Fibroblast of lung (primary cell): Measurements from ENCODE around the gene RRAS2.

ENCODE experiments used
- EZH2 ChIP-seq: IDR thresholded peaks from 2 replicates; pipeline ENCODE4 v1.5.1; 2012; ENCODE audit warnings: low read length, control low read depth, mild to moderate bottlenecking; ENCODE audit errors: missing control alignments
- TF ChIP-seq, protein P1 (sequence below), 2 donors: IDR thresholded peaks in 1 of 2; conservative IDR thresholded peaks in 1 of 2; 1 replicate in 1 of 2; 2 replicates in 1 of 2; pipeline ENCODE4 v1.5.1; 2011 to 2012; ENCODE audit warnings: low read length in 2 of 2, control low read depth in 1 of 2, inconsistent platforms in 1 of 2, low read depth in 1 of 2, mild to moderate bottlenecking in 1 of 2

DNA sequence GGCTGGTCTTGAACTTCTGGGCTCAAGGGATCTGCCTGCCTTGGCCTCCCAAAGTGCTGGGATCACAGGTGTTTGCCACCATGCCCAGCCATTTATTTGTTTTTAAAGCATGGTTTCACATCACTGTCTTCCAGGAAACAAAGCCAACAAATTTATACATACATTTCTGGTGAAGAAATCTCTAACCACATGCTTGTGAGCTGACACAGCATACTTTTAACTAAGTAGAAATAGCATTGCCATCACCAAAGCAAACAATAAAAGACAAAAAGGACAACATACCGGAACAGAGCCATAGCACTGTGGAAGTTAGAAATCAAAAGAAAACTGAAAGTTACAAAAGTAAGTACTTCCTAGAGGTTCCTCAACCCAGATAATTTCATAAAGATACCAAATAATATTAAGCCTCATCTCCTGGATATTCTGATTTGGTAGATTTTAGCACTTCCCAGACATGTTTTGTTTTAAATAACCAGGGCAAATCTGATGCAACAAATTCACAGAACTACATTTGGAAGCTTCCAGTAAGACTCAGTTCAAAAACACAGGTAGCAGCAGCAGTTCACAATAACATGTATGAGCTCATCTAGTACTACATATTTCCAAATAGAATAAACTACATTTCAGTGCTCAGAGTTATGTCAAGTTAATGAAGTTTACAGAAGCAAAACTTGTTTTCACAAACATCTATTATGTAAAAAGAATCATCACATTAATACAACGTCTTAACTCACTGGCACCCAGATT, 70.6 kb downstream of the RRAS2 start:
- TF ChIP-seq, protein P1, sequence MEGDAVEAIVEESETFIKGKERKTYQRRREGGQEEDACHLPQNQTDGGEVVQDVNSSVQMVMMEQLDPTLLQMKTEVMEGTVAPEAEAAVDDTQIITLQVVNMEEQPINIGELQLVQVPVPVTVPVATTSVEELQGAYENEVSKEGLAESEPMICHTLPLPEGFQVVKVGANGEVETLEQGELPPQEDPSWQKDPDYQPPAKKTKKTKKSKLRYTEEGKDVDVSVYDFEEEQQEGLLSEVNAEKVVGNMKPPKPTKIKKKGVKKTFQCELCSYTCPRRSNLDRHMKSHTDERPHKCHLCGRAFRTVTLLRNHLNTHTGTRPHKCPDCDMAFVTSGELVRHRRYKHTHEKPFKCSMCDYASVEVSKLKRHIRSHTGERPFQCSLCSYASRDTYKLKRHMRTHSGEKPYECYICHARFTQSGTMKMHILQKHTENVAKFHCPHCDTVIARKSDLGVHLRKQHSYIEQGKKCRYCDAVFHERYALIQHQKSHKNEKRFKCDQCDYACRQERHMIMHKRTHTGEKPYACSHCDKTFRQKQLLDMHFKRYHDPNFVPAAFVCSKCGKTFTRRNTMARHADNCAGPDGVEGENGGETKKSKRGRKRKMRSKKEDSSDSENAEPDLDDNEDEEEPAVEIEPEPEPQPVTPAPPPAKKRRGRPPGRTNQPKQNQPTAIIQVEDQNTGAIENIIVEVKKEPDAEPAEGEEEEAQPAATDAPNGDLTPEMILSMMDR (conservative IDR thresholded peaks at IDR 0.05 in 1 of 2, IDR thresholded peaks at IDR 0.05 in 1 of 2; ENCODE audit: low read depth in 1 of 2, low read length in 2 of 2): no peak
- TF ChIP-seq EZH2: no peak
